Prostate gland (tissue), 2 donors: ENCODE measurements around the gene EWSR1. TPM values are rescaled to one million over a fixed set of nuclear protein-coding genes. Genes with fewer than 3 reads are reported as not detected.

ENCODE experiments used
- DNase-seq: peaks from one replicate; pipeline ENCODE4 v3.0.0-alpha.2; 2019; ENCODE audit warnings: low spot score
- H3K27ac ChIP-seq, 2 donors: fragments of 200-600 bp; sonication (generic); 2 replicates each; pipeline ENCODE4 v1.5.1; 2017 to 2019
- H3K27me3 ChIP-seq: fragments of 200-600 bp; sonication (generic); replicated peaks from 2 replicates; pipeline ENCODE4 v1.5.1; 2019; ENCODE audit not compliant: insufficient read depth
- H3K36me3 ChIP-seq, 2 donors: fragments of 200-600 bp; sonication (generic); 1 replicate in 1 of 2; 2 replicates in 1 of 2; pipeline versions ENCODE4 v1.5.1 to v1.8.1; 2017 to 2019
- H3K4me1 ChIP-seq: fragments of 200-600 bp; sonication (generic); replicated peaks from 2 replicates; pipeline ENCODE4 v1.5.1; 2019
- H3K4me3 ChIP-seq, 2 donors: fragments of 200-600 bp; sonication (generic); 2 replicates each; pipeline ENCODE4 v1.5.1; 2017 to 2019
- H3K9me3 ChIP-seq: fragments of 200-600 bp; sonication (generic); 2 replicates; pipeline ENCODE4 v1.5.1; 2017
- POLR2A ChIP-seq: fragments of 450-650 bp; IDR thresholded peaks from one replicate; pipeline ENCODE4 v1.6.1; 2016; ENCODE audit warnings: antibody characterized with exemption, mild to moderate bottlenecking
- POLR2AphosphoS5 ChIP-seq: sonication (generic); formaldehyde crosslinking; IDR thresholded peaks from one replicate; pipeline ENCODE4 v1.6.1; 2017; ENCODE audit warnings: antibody characterized with exemption
- WGBS: methylation state at CpG from one replicate; pipeline ENCODE4 v1.1.5; 2018; 5-methylcytosine and 5-hydroxymethylcytosine counted together
- intact Hi-C: fragments of 100-400 bp; cut with DNase I; formaldehyde crosslinking; loops from one replicate; pipeline ENCODE4 v1.14.2; 2022
- total RNA-seq, 2 donors: library from RNA; depleted of rRNA; stranded (reverse); fragments of >200 nt; gene quantifications; one replicate each; pipeline ENCODE4 v1.1.0, GENCODE V29; 2016
- TF ChIP-seq, protein P1 (sequence below), 4 experiments: fragments of 200-600 bp in 2 of 4; fragments of 450-650 bp in 2 of 4; sonication (generic) in 2 of 4; IDR thresholded peaks; 1 replicate in 3 of 4; 2 replicates in 1 of 4; pipeline ENCODE4 v1.5.1; 2016 to 2019; ENCODE audit warnings: antibody characterized with exemption in 4 of 4, mild to moderate bottlenecking in 2 of 4, moderate library complexity in 2 of 4

Gene EWSR1
- total RNA-seq, 2 donors from 2014 or later = 181 to 213 TPM

DNA sequence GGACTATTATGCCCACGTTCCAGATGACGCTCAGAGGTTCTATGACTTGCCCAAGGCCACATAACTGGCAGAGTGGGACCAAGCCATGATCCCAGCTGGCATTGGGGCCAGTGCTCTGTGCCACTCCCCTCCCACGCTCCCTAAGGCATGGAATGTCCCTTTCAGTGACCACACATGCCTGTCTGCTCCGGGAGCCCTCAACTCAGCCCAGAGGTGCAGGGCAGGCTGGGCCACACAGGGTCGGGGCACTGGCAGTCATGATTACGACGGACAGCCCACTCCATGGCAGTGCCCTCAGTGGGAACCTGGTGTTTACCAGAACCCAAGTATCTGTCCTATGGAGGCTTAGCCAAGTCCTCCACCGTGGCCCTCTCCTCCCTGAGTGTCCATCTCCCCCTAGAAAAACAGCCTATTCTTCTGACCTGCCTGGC is 10.3 kb upstream of the EWSR1 start:
- Histone ChIP-seq H3K4me1 (no peaks in the 10 kb centered on the region), H3K36me3 (no peaks in the 10 kb centered on the region), H3K27me3 (no peaks in the 10 kb centered on the region), H3K27ac (no peak overlapping the region), H3K4me3 (no peak overlapping the region), H3K9me3 (no peaks in the 10 kb centered on the region)
- DNase-seq = no peak
- TF ChIP-seq, protein P1, sequence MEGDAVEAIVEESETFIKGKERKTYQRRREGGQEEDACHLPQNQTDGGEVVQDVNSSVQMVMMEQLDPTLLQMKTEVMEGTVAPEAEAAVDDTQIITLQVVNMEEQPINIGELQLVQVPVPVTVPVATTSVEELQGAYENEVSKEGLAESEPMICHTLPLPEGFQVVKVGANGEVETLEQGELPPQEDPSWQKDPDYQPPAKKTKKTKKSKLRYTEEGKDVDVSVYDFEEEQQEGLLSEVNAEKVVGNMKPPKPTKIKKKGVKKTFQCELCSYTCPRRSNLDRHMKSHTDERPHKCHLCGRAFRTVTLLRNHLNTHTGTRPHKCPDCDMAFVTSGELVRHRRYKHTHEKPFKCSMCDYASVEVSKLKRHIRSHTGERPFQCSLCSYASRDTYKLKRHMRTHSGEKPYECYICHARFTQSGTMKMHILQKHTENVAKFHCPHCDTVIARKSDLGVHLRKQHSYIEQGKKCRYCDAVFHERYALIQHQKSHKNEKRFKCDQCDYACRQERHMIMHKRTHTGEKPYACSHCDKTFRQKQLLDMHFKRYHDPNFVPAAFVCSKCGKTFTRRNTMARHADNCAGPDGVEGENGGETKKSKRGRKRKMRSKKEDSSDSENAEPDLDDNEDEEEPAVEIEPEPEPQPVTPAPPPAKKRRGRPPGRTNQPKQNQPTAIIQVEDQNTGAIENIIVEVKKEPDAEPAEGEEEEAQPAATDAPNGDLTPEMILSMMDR (IDR thresholded peaks at IDR 0.05) = no peak
- no peak for TF ChIP-seq POLR2AphosphoS5
- TF ChIP-seq POLR2A = no peak
- intact Hi-C loops = no loop called here
- WGBS = 79% methylated on average over 7 of the region's 8 CpGs

DNA sequence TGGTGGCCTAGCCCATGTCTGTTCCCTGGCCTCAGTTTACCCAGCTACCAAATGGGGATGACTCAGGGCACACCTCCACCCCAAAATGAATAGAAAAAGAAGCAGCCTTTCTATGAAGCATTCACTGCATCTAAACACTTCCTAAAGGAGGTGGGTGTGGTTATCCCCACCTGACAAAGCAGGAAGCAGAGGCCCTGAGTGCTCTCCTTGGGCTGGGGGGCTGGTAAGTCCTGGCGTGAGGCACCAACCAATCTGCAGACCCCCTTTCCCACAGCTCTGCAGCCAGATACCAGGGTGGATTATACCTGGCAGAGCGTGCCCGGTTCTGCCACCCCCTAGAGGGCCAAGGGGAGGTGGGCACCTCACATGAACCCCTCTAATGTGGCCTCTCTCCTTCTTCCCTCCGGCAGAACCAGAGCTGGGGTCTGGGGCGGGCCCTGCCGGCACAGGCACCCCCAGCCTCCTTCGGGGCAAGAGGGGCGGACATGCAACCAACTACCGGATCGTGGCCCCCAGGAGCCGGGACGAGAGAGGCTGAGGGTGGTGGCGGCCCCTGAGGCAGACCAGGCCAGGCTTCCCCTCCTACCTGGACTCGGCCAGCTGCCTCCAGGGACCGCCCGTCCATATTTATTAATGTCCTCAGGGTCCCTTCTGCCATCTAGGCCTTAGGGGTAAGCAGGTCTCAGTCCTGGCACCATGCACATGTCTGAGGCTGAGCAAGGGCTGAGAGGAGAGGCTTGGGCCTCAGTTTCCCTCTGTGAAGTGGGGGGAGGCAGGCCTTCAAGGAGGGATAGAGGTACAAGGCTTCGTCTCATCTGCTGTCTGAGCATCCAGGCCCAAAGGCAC is 9.4 kb upstream of the EWSR1 start:
- Histone ChIP-seq H3K27me3 (no peaks in the 10 kb centered on the region), H3K4me3 (no peak overlapping the region), H3K27ac (no peak overlapping the region), H3K4me1 (no peaks in the 10 kb centered on the region), H3K36me3 (no peaks in the 10 kb centered on the region), H3K9me3 (no peaks in the 10 kb centered on the region)
- intact Hi-C loops = no loop called here
- no peak for DNase-seq
- TF ChIP-seq POLR2AphosphoS5 (no peak), POLR2A (no peak)
- TF ChIP-seq, protein P1 (IDR thresholded peaks at IDR 0.05) = no peak
- 94% methylated on average over 17 of the region's 17 CpGs for WGBS

DNA sequence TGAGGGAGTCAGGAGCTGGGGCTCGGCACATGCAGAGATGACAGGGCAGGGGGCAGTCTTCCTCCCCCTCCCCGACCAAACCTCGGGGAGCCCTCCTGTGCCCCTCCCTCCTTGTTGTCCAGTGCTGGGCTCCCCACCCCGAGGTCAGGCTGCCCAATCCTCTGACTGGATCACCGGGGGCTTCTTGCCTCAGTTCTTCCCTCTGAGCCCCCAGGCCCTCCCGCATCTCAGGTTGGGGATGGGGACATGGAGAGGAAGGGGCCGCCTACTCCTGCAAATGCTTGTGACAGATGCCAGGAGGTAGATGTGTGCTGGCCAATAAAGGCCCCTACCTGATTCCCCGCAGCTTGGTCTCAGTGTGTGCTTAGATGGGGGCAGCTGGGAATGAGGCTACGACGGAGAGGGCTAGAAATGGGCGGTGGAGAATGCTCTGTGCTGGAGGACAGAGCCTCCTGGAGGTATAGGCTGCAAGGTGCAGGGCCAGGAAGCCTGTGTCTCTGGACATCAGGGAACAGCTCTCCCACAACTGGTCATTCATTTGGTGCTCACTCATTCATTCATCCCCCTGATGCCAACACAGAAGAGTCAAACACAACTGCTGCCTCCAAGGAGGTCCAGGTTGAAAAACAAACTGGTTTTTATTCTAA is 8.7 kb upstream of the EWSR1 start:
- no peak for DNase-seq
- 77% methylated on average over 11 of the region's 11 CpGs for WGBS
- Histone ChIP-seq H3K27ac (no peak overlapping the region), H3K4me3 (no peak overlapping the region), H3K4me1 (no peaks in the 10 kb centered on the region), H3K27me3 (no peaks in the 10 kb centered on the region), H3K36me3 (no peaks in the 10 kb centered on the region), H3K9me3 (no peaks in the 10 kb centered on the region)
- intact Hi-C loops = no loop called here
- TF ChIP-seq, protein P1 (IDR thresholded peaks at IDR 0.05) = no peak
- TF ChIP-seq POLR2A (no peak), POLR2AphosphoS5 (no peak)

DNA sequence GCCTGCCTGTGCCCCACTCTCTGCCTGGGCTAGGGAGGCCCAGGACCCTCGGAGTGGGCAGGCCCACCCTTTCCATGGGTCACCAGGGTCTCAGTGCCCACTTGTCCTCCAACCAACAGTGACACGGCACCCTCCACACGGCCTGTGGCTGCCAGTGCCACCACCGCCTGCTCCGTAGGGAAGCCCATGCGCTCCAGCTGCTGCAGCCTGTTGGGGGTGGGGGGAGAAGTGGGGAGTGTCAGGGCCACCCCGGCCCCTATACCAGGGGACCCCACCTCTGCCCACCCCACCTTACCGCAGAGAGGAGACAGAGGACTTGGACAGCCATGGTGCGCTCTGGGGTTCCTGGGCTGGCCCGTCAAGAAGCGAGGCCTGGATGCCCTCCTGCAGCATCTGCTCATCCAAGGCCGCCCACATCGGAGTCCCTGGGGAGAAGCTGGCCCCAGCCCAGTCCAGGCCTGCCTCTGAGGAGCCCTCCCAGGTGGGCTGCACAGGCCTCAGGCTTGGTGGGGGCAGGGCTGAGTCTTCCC is 8.0 kb upstream of the EWSR1 start:
- Histone ChIP-seq H3K27ac (no peak overlapping the region), H3K4me1 (no peaks in the 10 kb centered on the region), H3K9me3 (no peaks in the 10 kb centered on the region), H3K27me3 (no peaks in the 10 kb centered on the region), H3K36me3 (peaks cover 0 to 2% of the 10 kb centered on the region in 2 donors), H3K4me3 (no peak overlapping the region)
- TF ChIP-seq, protein P1 (IDR thresholded peaks at IDR 0.05) = no peak
- TF ChIP-seq POLR2AphosphoS5 = no peak
- TF ChIP-seq POLR2A = no peak
- DNase-seq = no peak
- intact Hi-C loops = no loop called here
- WGBS = 81% methylated on average over 7 of the region's 13 CpGs
